ENCODE measurements around the gene SLC22A5.
"Not testable (repeated sequence)": the region's sequence is repeated elsewhere in the genome, so short reads cannot be mapped to it uniquely, and the experiment has no call there.

The SLC22A5 gene

GRCh38 chr5:132389051-132389331 lies 19.5 kb downstream of the SLC22A5 start:
- DNase-seq: no peak

GRCh38 chr5:132389585-132390286 lies 20.2 kb downstream of the SLC22A5 start:
- no peak for DNase-seq

- no peak for DNase-seq
These were observed 21.7 kb downstream of the SLC22A5 start for GRCh38 chr5:132391247-132391646.

- no peak for DNase-seq
These were observed 22.4 kb downstream of the SLC22A5 start for GRCh38 chr5:132391870-132392269.

GRCh38 chr5:132392411-132392810 lies 22.9 kb downstream of the SLC22A5 start:
- DNase-seq: no peak

- DNase-seq: no peak
These were observed 23.7 kb downstream of the SLC22A5 start for GRCh38 chr5:132392978-132393825.

- no peak for DNase-seq
These were observed 25.3 kb downstream of the SLC22A5 start for GRCh38 chr5:132394667-132395259.

GRCh38 chr5:132396589-132397031 lies 27.1 kb downstream of the SLC22A5 start:
- no peak for DNase-seq

GRCh38 chr5:132397224-132397623 lies 27.7 kb downstream of the SLC22A5 start:
- DNase-seq: no peak

GRCh38 chr5:132397936-132398675 lies 28.6 kb downstream of the SLC22A5 start:
- not testable (repeated sequence) for DNase-seq

GRCh38 chr5:132404041-132404440 lies 34.5 kb downstream of the SLC22A5 start:
- not testable (repeated sequence) for DNase-seq

GRCh38 chr5:132405646-132406045 lies 36.1 kb downstream of the SLC22A5 start:
- DNase-seq: no peak

- DNase-seq: no peak
These were observed 36.8 kb downstream of the SLC22A5 start for GRCh38 chr5:132406144-132406783.

- no peak for DNase-seq
These were observed 38.5 kb downstream of the SLC22A5 start for GRCh38 chr5:132407970-132408369.

GRCh38 chr5:132408456-132408855 lies 38.9 kb downstream of the SLC22A5 start:
- DNase-seq: no peak

GRCh38 chr5:132408965-132409364 lies 39.5 kb downstream of the SLC22A5 start:
- DNase-seq: no peak

- DNase-seq: peak; percentile 87 to 90
These were observed 41.2 kb downstream of the SLC22A5 start for GRCh38 chr5:132410451-132411303.

GRCh38 chr5:132411304-132412013 lies 41.9 kb downstream of the SLC22A5 start:
- DNase-seq: peak in 1 of 2 donors; percentile 42

GRCh38 chr5:132413567-132413966 lies 44.1 kb downstream of the SLC22A5 start:
- no peak for DNase-seq

GRCh38 chr5:132414634-132415378 lies 45.3 kb downstream of the SLC22A5 start:
- DNase-seq: no peak
